NOMO-1 treated with dmso at 0.1 percent for 144 hours (cell line): ENCODE data around the gene TAS2R3.
"Not testable (repeated sequence)": the region's sequence is repeated elsewhere in the genome, so short reads cannot be mapped to it uniquely, and the experiment has no call there.

ENCODE experiments used
- DNase-seq: peaks from one replicate; lab custom pipeline; 2025; ENCODE audit not compliant: unreplicated experiment; lab: John Stamatoyannopoulos, UW

The TAS2R3 gene, protein sequence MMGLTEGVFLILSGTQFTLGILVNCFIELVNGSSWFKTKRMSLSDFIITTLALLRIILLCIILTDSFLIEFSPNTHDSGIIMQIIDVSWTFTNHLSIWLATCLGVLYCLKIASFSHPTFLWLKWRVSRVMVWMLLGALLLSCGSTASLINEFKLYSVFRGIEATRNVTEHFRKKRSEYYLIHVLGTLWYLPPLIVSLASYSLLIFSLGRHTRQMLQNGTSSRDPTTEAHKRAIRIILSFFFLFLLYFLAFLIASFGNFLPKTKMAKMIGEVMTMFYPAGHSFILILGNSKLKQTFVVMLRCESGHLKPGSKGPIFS

DNA sequence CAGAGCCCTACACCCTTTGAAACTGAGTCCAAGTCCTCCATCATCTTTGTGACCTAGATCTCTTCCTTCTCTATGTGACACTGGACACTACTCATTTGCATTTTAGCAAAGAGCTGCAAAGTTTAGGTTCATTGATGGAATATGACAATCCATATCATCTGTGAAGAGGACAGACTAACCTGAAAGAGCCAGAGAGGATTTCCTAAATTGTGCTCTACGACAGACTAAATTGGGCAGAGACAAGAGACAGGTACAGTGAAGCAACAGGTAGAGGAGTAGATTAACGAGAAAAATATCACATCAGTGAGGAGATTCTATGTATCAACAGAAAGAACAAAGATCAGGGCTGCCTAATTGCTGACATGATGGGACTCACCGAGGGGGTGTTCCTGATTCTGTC, at the start of gene TAS2R3:
TSS of gene TAS2R3 (plus strand) at position 301 of the 400 bp plus-strand sequence. CDS start at position 363, 62 bp downstream.
- no peak for DNase-seq

DNA sequence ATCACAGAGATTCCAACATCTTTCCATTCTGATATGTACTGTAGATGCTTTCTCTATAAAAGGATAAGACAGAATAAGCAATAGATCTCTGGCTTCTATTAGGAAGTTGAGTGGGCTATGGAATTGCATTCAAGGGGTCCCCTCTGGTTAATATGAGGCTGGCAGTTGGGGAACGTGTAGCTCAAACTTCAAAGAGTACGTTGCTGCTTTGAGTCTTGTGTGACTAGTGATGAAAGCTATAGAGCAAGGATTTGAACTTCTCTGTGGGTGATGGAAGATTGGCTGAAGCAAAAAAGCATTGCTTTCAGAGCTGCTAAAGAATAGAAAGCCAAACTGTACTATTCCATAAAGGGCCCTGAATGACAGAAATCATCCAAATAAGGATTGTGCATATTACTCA, 49.3 kb upstream of the TAS2R3 start:
- no peak for DNase-seq

DNA sequence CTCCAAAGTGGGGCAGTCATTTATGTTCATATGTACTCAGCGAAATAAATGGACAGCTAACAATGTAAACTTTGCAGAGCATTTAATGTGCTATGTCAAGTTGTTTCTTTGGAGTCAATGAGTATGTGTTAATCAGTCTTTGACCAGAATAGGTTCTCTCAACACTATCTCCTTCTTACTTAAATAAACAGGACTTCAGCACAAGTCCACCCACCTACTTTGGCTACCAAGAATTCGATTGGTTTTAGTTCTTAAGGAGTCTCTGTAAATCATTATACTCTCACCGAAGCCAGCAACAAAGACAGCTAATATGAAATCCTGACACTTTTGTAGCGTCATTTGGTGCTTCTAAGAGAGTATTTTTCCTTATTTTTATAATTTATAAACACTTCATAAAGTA, 48.9 kb upstream of the TAS2R3 start:
- DNase-seq = no peak

DNA sequence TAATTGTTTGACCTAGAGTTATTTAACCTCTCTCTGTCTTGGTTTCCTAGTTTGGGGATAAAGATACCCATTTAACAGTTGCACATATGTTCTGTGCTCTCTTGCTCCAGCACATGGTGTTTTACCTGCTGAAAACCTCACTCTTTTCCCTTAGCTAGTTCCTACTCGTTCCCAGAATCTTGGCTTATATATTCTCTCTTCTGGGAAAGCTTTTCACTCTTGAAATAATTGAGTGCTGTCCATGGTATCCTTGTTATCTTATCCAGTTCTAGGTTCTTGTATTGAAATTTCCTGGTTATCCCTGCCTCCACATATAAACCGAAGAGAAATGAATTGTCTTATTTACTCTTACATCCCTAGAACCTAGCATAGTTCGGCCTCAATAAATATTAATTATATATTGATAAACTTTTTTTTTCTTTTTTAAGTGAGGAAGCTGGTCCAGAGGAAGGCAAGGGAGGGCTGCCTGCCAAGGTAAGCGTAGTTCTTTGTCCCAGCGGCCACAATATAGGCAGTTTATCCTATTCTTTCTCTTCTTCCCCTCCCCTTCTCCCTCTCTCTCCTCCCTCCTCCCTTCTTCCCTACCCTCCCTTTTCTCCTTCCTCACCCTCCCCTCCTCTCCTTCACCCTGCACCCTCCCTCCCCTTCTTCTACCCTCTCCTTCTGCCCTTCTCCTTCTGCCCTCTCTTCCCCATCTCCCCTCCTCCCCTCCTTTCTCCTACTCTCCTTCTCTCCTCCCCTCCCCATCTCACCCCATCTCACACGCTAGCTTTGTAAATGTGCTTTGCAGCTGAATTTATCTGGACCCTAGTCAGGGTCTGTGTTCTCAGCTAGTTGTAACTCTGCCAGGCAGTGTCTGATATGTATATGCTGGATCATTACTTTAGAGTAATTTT, 47.9 kb upstream of the TAS2R3 start:
- no peak for DNase-seq

DNA sequence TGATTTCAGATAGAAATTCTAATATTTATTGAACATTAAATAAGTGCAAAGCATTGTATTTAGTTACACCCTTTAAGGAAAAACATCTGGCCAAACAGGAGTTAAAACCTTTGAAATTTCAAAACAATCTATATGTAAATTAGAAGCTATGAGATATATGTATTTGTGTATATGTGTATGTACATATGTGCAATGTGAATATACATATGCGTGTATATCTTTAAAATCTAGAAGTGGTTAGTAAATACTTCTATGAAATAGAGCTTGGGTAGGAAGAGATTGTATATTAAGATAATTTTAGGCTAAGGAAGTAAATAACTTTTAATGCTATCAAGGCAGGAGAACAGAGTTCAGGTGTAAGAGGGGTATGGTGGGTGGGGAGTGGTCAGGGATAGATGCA, 46.4 kb upstream of the TAS2R3 start:
- DNase-seq = no peak

DNA sequence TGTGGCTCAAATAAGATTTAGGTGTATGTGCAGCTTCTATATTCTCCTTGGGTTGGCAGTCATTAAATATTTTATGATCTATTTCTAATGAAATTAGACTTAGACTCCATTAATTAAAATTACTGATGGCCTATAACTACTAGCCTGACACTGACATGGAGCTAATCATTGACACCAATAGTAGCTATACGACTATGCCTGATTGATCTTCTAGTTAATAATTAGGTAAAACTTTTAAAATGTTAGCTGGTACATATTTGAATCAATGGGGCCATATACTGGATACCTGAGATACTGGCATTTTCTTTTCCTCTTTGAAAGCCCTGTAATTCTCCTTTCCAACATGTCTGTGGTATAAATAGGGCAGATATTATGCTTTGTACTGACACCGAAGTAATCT, 41.4 kb upstream of the TAS2R3 start:
- no peak for DNase-seq

DNA sequence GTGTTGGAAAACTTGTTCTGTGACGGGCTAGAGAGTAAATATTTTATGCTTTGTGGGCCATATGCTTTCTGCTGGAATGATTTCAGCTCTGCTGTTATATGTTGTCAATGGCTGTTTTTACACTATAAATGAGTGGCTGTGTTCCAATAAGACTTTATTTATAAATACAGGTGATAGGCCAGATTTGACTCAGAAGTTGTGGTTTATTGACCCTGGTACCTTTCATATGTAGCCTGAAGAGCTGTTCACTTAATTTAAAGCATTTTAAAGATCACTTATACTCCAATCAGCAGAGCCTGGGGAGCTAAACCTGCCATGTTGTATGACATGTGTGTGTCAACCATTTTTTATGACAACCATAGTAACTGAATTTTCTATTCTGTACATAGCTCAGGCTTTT, 34.9 kb upstream of the TAS2R3 start:
- no peak for DNase-seq

DNA sequence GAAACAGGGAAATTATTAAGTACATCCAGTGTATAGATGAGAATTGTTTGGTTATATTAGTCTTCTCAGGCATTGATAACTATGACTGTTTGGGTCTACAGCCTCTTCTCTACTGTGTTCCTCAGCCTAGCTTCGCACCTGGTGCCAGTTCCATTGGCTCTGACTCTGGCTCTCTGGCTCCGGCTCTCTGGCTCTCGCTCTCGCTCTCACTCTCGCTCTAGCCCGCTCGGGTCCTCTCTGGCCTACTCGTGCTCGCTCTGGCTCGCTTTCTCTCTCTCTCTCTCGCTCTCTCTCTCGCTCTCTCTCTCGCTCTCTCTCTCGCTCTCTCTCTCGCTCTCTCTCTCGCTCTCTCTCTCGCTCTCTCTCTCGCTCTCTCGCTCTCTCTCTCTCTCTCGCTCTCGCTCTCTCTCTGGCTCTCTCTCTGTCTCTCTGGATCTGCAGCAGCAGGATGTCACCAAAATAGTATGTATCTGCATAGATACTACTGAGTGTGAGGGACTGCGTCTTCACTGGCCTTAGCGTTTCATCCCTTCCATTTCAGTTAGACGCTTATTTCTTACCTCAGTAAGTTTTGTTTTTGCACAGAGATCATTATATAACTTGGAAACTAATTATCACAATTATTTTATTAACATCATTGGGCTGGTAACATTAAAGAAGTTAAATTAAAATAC, 32.3 kb upstream of the TAS2R3 start:
- DNase-seq = no peak

DNA sequence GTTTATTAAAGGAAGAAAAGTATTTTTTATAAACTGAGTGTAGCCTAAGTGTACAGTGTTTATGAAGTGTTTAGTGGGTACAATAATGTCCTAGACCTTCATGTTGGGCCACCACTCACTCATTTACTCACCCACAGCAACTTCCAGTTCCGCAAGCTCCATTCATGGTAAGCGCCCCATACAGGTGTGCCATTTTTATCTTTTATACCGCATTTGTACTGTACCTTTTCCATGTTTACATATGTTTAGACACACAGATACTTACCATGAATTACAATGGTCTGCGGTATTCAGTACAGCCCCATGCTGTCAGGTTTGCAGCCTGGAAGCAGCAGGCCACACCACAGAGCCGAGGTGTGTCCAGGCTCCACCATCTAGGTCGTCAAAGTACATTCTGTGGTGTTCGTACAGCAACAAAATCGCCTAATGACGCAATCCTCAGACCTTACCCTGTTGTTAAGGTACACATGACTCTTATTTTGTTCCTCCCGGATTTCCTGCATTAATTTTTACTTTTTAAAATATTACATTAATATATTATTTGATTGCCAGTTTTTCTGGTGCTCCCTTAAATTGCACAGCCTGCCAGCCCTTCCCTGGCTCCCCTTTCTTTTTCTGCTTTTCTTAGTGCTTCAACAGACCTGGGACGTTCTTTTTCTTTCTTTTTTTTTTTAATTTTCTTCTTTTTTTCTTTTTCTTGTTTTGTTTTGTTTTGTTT, 26.6 kb upstream of the TAS2R3 start:
- no peak for DNase-seq

DNA sequence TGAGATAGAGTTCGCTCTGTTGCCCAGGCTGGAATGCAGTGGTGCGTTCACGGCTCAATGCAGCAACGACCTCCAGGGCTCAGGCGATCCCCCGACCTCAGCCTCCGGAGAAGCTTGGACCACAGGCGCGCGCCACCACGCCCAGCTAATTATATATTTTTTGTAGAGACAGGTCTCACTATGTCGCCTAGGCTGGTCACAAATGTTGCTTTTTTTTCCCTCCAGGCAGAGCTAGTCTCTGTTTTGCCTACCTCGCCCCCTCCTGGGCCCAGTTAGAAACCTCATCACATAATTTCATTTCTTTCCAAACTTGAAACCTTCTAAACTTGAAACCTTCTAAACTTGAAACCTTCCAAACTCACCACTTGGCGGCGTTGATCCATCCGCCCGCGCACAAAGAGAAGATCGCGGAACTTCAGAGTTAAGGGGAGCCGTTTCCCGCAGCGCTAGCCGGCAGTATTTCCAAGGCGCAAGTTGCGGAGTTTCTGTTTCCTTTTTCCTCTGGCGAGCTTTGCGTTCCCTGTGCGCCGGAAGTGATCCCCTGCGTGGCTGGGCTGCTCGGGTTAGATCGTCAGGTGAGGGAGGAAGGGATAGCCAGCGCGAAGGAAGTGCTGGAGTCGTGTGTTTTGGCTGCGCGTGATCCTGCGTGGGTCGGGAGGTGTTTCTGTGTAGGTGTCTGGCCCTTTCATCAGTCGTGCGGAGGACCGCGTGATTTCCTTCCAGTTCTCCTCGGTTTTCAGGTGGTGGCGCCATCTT, 25.9 kb upstream of the TAS2R3 start, which contains the start of gene SSBP1:
TSS of gene SSBP1 (plus strand) at position 523 of the 756 bp plus-strand sequence. CDS start 809 bp downstream, outside the sequence.
- peak; percentile 88 for DNase-seq

DNA sequence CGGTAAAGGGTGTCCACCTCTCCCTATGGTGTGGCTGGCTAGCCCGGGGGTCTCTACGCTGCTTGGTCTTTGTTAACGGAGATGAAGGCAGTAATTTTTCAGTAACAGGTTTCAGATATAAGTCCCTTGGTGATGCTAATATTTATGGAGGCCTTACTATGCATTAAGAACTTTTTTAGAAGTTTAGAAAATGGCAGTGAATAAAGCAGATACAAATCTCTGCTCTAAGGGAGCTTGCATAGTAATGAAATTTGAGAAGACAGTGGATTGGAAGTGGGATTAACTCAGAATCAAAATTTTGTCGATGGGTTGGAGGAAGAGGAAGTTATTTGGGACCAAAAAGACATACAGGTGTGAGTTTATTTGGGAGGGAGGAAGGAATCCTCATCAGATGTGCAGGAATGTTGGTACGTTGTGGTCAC, 25.3 kb upstream of the TAS2R3 start:
- DNase-seq = no peak

DNA sequence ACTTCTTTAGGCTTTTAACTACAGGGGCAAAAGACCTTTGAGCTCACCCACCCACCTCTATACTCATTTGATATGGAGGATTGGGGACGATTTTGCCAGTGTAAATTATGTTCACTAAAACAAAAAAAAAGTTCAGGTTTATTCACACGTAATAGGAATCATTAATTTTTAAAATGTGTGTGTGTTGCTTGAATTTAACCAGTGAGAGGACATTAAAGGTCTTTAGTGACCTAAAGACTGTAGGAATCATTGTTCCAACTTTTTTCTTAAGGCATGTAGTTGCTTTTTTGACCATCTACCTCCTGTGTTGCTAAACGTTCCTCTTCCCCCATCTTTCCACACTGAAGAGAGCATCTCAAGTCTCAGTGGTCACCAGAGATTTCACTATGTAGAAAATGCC, 24.6 kb upstream of the TAS2R3 start:
- no peak for DNase-seq

DNA sequence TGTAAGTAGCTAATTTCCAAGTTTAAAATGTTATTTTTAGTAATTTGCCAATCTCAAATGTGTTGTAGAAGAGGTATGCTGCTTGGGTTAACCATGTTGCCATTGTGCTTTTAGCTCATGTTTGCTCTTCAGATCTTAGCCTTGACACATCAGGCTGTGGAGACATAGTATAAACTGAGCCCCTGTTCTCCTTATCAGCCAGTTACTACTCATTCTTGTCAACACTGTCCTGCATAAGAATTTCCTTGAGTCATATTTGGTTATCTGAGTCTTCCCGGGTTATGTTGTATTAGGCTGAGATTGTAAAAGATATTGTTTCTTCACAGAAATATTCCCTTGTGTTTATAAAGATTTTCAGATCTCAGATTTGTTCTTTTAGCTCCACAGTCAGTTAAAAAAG, 21.7 kb upstream of the TAS2R3 start:
- no peak for DNase-seq

DNA sequence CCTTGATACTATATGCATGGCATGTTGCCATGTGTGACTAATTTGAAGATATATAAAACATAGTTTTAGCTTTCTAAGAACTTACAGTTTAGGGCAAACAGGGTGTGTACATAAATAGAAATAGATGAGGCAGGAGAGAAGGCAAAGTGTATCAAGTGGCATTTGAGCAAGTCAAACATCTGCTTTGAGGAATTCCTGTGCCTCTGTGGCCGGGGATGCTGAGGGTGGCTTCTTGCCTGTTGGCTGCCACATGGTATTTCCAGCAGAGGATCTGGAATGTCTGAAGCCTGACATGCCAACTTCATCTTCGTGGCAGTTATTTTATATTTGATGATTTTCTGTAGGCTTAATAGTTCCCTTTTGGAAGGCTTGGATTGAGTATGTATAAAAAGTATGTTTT, 19.8 kb upstream of the TAS2R3 start:
- no peak for DNase-seq

DNA sequence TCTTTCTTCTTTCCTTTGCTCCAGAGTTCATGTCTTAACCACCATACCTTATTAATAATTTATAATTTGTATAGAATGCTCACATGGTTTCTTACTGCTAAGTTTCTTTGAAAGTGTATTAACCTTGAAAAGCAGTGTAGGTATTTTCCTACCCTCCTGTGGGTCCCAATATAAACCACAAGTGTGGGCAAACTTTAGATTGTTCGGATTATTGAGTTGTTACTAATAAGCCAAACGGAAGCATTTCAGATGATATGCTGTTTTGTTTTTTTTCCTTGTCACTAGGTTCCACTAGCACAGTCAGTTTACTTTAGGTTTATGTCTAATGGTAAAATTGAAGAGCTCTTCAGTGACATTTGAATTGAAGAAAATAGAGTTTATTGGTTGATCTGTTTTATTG, 15.5 kb upstream of the TAS2R3 start:
- DNase-seq = no peak

DNA sequence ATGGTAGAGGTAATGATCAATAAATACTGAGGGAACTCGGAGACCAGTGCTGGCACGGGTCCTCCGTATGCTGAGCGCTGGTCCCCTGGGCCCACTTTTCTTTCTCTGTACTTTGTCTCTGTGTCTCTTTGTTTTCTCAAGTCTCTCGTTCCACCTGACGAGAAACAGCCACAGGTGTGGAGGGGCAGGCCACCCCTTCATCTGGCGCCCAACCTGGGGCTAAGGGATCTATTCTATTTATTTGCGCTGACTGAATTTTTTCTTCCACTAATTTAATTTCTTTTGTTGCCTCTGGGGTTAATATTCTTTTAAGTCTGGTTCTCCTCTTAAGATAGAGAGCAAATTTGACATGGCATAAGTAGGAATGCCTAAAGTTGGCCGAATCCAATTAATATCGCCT, 12.0 kb upstream of the TAS2R3 start:
- not testable (repeated sequence) for DNase-seq

DNA sequence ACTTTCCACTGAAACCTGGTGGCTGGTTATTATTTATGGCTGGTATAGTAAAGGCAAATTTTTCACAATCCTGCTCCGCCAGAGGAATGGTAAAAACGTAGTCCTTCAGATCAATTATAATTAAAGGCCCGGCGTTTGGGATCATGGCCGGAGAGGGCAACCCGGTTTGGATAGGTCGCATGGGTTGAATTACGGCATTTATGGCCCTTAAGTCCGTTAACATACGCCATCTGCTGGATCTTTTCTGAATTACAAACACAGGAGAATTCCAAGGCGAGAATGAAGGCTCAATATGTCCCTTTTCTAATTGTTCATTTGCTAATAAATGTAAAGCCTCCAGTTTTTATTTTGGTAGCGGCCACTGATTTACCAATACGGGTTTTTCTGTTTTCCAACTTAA, 11.3 kb upstream of the TAS2R3 start:
- no peak for DNase-seq

DNA sequence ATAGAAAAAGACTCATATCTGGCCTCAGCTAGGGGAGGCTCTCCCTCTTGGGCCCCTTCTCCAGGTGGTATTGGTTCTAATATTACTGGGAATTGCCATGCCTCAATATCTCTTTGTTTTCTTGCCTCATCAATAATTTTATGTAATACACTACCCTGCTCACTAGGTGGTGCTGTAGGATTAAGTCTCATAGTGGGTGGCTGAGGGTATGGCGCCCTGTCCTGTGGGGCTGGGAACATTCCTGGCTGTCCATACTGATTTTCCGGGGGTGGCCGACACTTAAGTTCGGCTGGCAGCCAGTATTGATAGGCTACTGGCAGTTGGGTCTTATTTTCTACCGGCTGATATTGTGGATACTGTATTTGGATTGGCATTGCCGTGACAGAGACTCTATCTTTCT, 9.0 kb upstream of the TAS2R3 start:
- DNase-seq = no peak

DNA sequence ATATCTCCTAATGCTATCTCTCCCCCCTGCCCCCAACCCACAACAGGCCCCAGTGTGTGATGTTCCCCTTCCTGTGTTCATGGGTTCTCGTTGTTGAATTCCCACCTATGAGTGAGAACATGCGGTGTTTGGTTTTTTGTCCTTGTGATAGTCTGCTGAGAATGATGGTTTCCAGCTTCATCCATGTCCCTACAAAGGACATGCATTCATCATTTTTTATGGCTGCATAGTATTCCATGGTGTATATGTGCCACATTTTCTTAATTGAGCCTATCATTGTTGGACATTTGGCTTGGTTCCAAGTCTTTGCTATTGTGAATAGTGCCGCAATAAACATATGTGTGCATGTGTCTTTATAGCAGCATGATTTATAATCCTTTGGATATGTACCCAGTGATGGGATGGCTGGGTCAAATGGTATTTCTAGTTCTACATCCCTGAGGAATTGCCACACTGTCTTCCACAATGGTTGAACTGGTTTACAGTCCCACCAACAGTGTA, 6.2 kb downstream of the TAS2R3 start:
- DNase-seq = not testable (repeated sequence)

DNA sequence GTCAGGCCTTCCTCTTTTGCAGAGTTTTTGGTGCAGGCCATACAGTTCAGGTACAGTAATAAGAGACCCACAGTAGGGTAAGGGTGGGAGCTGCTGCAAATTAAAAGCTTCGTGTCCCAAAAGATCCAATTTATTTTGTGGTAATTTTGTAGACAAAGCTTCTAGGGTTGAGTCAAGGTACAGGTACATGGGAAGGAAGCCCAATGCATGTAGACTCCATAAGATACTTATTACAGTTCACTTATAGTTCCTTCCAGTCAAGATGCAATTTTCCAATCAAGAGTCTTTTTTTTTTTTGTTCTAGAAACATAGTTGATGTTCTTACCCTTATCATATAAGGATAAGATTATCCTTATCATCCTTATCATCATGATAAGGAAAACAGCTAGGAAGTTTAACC, 12.5 kb downstream of the TAS2R3 start, which contains the start of gene TAS2R4:
TSS of gene TAS2R4 (plus strand) at position 301 of the 400 bp plus-strand sequence. CDS start 1,815 bp downstream, outside the sequence.
- DNase-seq = no peak
